Measurements from ENCODE around the gene LRTM1.

DNA sequence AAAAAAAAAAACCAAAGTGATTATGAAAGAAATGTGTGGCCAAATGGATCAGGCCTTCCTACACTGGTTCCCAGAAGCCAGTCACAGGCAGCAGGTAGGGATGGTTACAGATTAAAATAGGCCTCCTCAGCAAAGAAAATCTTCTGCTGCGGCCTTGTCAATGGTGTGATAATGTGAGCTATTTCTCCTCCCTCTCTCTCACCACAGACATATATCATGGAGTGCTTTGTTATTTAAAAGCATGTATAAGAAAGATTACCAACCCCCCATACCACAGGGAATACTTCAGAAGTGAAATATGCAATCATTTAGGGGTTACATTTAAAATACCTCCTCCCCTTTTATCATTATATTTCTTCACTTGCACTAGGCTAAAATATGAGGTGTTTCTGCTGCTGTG is 32.2 kb upstream of the LRTM1 start:
- TF ChIP-seq, protein P1, sequence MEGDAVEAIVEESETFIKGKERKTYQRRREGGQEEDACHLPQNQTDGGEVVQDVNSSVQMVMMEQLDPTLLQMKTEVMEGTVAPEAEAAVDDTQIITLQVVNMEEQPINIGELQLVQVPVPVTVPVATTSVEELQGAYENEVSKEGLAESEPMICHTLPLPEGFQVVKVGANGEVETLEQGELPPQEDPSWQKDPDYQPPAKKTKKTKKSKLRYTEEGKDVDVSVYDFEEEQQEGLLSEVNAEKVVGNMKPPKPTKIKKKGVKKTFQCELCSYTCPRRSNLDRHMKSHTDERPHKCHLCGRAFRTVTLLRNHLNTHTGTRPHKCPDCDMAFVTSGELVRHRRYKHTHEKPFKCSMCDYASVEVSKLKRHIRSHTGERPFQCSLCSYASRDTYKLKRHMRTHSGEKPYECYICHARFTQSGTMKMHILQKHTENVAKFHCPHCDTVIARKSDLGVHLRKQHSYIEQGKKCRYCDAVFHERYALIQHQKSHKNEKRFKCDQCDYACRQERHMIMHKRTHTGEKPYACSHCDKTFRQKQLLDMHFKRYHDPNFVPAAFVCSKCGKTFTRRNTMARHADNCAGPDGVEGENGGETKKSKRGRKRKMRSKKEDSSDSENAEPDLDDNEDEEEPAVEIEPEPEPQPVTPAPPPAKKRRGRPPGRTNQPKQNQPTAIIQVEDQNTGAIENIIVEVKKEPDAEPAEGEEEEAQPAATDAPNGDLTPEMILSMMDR (conservative IDR thresholded peaks at IDR 0.05 in 1 of 2, IDR thresholded peaks at IDR 0.05 in 1 of 2; ENCODE audit: extremely low read depth in 1 of 2, insufficient read depth in 1 of 2, low read depth in 1 of 2, low read length in 2 of 2): no peak
- no peak for TF ChIP-seq EZH2 (IDR thresholded peaks at IDR 0.05; ENCODE audit: borderline replicate concordance, low read length)

Measured in mammary epithelial cell (primary cell).